Stimulated activated CD4-positive, alpha-beta T cell treated with anti-CD3 and anti-CD28 coated beads, Interleukin-1b, Interleukin-23, amount 100 ng/mL, for 1 hour (primary cell): ENCODE results near the gene LYAR.

Experiments
- DNase-seq, 2 donors: peaks; one replicate each; pipeline ENCODE4 v3.0.0-alpha.2; 2020; ENCODE audit warnings: low read depth in 2 of 2

Gene LYAR

GRCh38 chr4:4317496-4318232 lies 27.7 kb upstream of the LYAR start:
- DNase-seq = no peak

DNA sequence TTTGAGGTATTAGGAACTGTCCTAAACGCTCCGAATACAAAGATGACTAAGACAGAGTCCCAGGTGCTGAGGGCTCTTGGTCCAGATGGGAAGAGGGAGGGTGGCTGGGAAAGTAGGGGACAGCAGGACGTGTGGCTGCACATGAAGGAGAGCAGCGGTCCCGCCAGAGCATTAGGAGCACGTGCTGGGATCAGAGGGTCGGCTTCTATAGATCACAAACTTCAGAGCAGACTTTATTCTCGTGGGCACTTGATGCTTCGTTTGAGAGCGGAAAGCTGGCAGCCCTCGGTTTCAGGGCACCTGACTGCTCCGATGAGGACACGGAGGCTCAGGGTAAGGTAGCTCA lies 26.2 kb upstream of the LYAR start:
- DNase-seq = no peak

- DNase-seq = no peak
Measured at GRCh38 chr4:4315461-4316149, 25.7 kb upstream of the LYAR start.

GRCh38 chr4:4311193-4311592 lies 21.2 kb upstream of the LYAR start:
- DNase-seq = no peak

DNA sequence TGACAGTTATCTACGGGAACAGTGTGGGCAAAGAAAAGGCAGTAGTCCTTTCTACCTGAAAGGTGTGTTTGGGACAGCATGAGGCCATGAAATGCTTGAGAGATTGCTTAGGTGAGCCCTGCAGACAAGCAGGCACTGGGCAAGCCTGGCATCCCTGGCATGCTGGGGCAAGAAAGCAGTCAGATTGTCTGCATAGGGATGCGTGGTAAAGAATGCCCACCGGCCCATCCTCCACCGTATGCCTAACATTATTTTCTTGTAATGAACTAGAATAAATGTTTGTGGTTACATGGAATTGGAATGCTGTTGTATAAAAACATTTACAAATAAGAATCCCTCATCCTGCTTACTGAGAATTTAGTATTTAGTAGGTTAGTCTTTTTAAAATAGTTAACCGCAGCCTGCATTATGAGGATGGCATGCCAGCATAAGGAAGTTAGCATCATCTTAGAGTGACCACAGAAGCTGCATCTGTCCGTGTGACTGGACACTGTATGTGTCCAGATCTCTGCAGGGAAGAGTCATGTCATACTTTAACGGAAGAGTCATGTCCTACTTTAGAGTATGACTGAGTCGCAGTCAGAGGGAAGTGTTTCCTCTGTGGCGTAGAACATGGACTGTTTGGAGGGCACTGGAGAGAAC lies 19.0 kb upstream of the LYAR start:
- no peak for DNase-seq

- no peak for DNase-seq
Measured at GRCh38 chr4:4306920-4307319, 17.0 kb upstream of the LYAR start.

DNA sequence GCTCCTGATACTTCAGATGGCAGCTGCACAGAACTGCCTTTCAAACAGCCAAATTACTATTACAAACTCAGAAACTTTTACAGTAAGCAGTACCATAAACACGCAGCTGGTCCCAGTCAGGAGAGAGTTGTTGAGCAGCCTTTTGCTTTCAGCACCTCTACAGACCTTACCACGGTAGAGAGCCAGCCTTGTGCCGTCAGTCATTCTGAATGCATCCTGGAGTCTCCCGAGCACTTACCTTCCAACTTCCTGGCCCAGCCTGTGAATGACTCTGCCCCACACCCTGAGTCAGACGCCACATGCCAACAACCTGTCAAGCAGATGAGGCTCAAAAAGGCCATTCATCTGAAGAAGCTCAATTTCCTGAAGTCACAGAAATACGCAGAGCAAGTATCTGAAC lies 12.5 kb upstream of the LYAR start:
- no peak for DNase-seq

DNA sequence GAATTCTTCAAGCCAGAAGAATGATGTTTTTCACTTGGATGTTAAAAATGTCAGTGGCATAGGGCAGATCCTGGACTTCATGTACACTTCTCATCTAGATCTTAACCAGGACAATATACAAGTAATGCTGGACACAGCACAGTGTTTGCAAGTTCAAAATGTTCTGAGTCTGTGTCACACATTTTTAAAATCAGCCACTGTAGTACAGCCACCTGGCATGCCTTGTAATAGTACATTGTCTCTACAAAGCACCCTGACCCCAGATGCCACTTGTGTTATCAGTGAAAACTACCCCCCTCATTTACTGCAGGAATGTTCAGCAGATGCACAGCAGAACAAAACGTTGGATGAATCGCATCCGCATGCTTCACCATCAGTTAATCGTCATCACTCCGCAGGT lies 12.0 kb upstream of the LYAR start:
- DNase-seq = no peak

- no peak for DNase-seq
Measured at GRCh38 chr4:4299006-4299405, 9.1 kb upstream of the LYAR start.

DNA sequence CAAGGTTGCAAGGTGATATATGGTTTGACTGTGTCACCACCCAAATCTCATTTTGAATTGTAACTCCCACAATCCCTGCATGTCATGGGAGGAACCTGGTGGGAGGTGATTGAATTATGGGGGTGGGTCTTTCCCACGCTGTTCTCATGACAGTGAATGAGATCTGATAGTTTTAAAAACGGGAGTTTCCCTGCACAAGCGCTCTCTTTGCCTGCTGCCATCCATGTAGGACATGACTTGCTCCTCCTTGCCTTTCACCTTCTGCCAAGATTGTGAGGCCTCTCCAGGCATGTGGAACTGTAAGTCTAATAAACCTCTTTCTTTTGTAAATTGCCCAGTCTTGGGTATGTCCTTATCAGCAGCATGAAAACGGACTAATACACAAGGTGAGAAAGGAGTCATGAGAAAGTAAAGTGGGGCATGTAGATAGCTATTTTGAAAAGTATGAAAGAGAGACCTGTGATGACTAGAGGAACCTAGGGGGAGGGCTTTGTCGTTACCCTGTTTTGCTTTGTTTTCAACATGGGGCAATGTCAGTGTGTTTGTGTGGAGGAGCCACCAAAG lies 6.4 kb upstream of the LYAR start:
- DNase-seq = no peak

- no peak for DNase-seq
Measured at GRCh38 chr4:4293279-4293678, 3.3 kb upstream of the LYAR start.

DNA sequence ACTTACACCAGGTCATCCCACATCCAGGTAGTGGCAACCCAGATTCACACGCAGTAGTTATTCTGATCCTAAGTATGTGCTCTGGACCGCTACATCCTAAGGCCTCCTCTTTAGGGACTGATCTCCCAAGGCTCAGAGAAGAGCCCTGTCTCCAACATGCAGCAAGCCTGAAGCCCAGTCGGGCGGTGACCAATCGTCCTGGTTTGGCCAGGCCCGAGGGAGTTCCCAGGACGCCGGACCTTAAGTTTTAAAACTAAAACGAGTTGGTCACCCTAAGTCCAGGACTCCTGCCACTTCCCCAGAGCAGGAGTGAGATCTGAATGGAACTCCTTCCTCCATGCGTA lies 385 bp downstream of the LYAR start:
- no peak for DNase-seq

- no peak for DNase-seq
Measured at GRCh38 chr4:4289055-4289454, 899 bp downstream of the LYAR start.

DNA sequence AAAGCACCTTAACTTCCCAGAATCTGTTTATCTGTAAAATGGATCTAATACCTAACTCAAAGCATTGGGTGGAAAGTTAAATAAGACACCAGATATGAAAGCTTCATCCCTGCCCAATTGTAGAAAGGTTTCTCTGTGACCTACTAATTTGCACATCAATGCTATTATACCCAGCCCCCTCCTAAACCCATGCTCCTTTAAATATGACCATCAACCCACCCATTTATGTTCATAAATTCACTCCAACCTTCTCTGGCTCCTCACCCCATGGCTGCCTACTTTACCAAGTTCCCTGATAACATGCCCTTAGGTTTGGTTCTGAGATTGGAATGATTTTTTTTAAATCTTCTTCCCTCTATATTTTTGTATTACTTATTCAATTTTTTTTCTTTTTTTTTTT lies 1.9 kb downstream of the LYAR start:
- DNase-seq = no peak

- DNase-seq = no peak
Measured at GRCh38 chr4:4284827-4285618, 4.9 kb downstream of the LYAR start.

DNA sequence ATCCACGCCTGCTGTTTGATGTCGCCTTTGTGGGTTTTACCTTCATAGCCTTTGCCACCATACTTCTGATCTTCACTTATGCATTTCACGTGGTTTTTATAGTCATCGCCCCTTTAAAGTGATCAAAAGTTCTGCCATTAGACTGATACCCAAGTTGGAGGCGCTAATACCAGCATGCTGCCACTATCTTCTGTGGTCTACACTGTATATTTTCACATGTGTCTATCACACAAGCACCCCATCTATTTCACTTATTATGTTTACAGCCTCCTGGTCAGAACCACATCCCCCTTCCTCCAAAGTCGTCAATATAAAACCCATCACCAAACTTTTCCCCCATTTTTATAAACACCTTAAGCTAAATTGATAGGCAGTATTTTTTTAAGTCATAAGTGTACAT lies 8.2 kb downstream of the LYAR start:
- DNase-seq = no peak

DNA sequence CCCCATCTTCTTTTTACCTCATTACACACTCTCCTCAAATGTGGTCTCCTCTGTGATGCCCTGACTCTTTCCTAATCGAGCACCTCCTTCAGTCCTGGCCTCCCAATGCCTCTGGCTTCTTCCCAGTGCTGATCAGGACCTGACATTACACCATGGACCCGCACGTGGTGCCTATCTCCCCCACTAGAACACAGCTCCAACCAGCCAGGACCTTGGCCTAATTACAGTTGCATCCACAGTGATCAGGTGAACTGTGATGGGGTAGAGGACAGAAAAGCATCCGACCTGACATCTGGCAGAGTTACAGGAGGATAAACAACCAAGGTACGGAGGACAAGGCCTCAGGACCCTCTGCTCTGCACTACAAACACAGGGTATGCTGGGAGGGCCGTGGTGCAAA lies 12.4 kb downstream of the LYAR start:
- no peak for DNase-seq

DNA sequence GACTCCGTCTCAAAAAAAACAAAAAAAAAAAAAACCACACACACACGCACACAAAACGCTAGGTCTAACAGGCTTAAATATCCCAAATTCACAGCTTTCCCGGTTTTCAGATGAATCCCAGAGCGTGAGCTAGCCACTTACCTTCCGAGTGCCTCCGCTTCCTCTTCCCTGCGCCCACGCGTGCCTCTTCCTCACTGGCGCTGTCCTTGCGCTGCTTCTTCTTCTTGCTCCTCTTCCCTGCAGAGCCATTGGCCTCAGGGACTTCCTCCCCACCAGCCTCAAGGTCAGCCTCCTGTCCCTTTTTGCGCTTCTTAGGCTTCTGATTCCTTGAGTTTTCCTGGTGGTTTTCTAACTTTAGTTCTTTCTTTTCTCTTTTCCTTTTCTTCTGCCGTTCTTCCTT lies 15.7 kb downstream of the LYAR start:
- DNase-seq = no peak

GRCh38 chr4:4271912-4272311 lies 18.0 kb downstream of the LYAR start:
- DNase-seq = no peak

- DNase-seq = no peak
Measured at GRCh38 chr4:4270529-4270928, 19.4 kb downstream of the LYAR start.

DNA sequence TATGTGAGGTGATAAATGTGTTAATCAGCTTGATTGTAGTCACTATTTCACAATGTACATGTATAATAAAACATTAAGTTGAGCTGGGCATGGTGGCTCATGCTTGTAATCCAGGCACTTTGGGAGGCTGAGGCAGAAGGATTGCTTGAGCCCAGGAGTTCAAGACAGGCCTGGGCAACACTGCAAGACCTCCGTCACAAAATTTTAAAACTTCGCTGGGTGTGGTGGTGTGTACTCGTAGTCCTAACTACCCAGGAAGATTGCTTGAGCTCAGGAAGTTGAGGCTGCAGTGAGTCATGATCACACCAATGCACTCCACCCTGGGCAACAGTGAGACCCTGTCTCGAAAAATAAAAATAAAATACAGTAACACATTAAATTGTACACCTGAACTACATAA lies 20.1 kb downstream of the LYAR start:
- DNase-seq = no peak

DNA sequence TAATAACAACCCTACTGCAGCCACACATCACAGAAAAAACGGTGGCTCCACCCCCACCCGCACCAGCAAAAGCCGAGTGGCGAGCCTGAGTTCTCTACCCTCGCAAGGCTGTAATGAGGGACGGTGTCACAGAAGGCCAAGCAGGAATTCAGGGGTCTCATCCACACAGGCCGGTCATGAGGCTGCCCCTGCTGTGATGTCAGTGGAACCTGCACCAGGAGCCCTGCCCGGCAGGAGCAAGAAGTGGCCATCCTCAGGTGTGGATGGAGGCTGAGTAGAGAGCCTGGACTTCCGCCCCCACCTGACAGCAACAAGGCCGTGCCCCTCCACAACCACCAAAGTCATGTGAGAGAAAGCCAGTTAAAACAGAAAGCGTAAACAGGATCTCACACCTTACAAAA lies 20.6 kb downstream of the LYAR start:
- DNase-seq = no peak
